IMR-90 (cell line): ENCODE measurements around the gene PEX5L.

Experiments used
- BHLHE40 ChIP-seq: fragments of 150-350 bp; IDR thresholded peaks from 2 replicates; pipeline ENCODE4 v1.6.1; 2016; ENCODE audit warnings: mild to moderate bottlenecking, low read depth, low read length
- CEBPB ChIP-seq: IDR thresholded peaks from 2 replicates; pipeline ENCODE4 v1.6.1; 2012; ENCODE audit warnings: low read depth, low read length, improper control_type of control experiment
- CHD1 ChIP-seq: IDR thresholded peaks from 2 replicates; pipeline ENCODE4 v1.6.1; 2012; ENCODE audit warnings: low read depth, low read length, improper control_type of control experiment
- CTCF ChIP-seq: conservative IDR thresholded peaks from 2 replicates; pipeline ENCODE4 v1.5.1; 2012; ENCODE audit warnings: mild to moderate bottlenecking, low read depth, low read length, improper control_type of control experiment
- FOS ChIP-seq: fragments of 150-350 bp; IDR thresholded peaks from 2 replicates; pipeline ENCODE4 v1.6.1; 2016; ENCODE audit warnings: low read depth, low read length
- MAFK ChIP-seq: IDR thresholded peaks from 2 replicates; pipeline ENCODE4 v1.6.1; 2012; ENCODE audit warnings: low read depth, low read length, improper control_type of control experiment
- MAZ ChIP-seq: IDR thresholded peaks from 2 replicates; pipeline ENCODE4 v1.6.1; 2012; ENCODE audit warnings: low read depth, mild to moderate bottlenecking, low read length, improper control_type of control experiment, moderate library complexity, borderline replicate concordance
- MXI1 ChIP-seq: IDR thresholded peaks from 2 replicates; pipeline ENCODE4 v1.6.1; 2012; ENCODE audit warnings: low read depth, mild to moderate bottlenecking, low read length, moderate library complexity, borderline replicate concordance
- NFE2L2 ChIP-seq: fragments of 150-350 bp; IDR thresholded peaks from 2 replicates; pipeline ENCODE4 v1.6.1; 2016; ENCODE audit warnings: low read depth, mild to moderate bottlenecking, low read length
- POLR2A ChIP-seq: IDR thresholded peaks from 2 replicates; pipeline ENCODE4 v1.6.1; 2012; ENCODE audit warnings: mild to moderate bottlenecking, low read depth, low read length
- RAD21 ChIP-seq: IDR thresholded peaks from 2 replicates; pipeline ENCODE4 v1.6.1; 2012; ENCODE audit warnings: low read length, improper control_type of control experiment
- RCOR1 ChIP-seq: IDR thresholded peaks from 2 replicates; pipeline ENCODE4 v1.6.1; 2012; ENCODE audit warnings: mild to moderate bottlenecking, low read length, improper control_type of control experiment; ENCODE audit not compliant: insufficient replicate concordance
- SMC3 ChIP-seq: fragments of 150-350 bp; IDR thresholded peaks from 2 replicates; pipeline ENCODE4 v1.6.1; 2016; ENCODE audit warnings: low read depth, mild to moderate bottlenecking, antibody characterized with exemption, low read length, moderate library complexity
- USF2 ChIP-seq: fragments of 150-350 bp; IDR thresholded peaks from 2 replicates; pipeline ENCODE4 v1.6.1; 2017; ENCODE audit warnings: mild to moderate bottlenecking, antibody characterized with exemption, low read length, low read depth

GRCh38 chr3:179811321-179812095, 225.2 kb downstream of the PEX5L start:
- peak; percentile 31 for TF ChIP-seq RCOR1
- TF ChIP-seq POLR2A: no peak
- peak; percentile 78 for TF ChIP-seq CTCF
- TF ChIP-seq RAD21: peak; percentile 76
- no peak for TF ChIP-seq MAFK
- no peak for TF ChIP-seq NFE2L2
- TF ChIP-seq USF2: no peak
- no peak for TF ChIP-seq MAZ
- peak; percentile 31; the same call in 1 of the 2 replicates for TF ChIP-seq CEBPB
- 0 out of 2 replicates have a peak, but pooled peaks have one; percentile 37 for TF ChIP-seq FOS
- TF ChIP-seq BHLHE40: no peak
- TF ChIP-seq SMC3: peak; percentile 52
- no peak for TF ChIP-seq CHD1
- no peak for TF ChIP-seq MXI1
